Adrenal gland (tissue), 12 donors: ENCODE measurements around the gene PHF2. TPM values are rescaled to one million over a fixed set of nuclear protein-coding genes. Genes with fewer than 3 reads are reported as not detected.

Source experiments
- DNase-seq, 7 donors: peaks; one replicate each; pipeline ENCODE4 v3.0.0-alpha.2; 2019 to 2020
- H3K27ac ChIP-seq, 5 donors: fragments of 200-600 bp; sonication (generic) in 4 of 5; 1 replicate in 3 of 5; 2 replicates in 2 of 5; pipeline versions ENCODE4 v1.5.1 to v1.8.0; 2016 to 2020; ENCODE audit warnings: mild to moderate bottlenecking in 1 of 5
- H3K27me3 ChIP-seq: fragments of 200-600 bp; 2 replicates; pipeline ENCODE4 v1.8.0; 2021
- H3K36me3 ChIP-seq, 2 donors: fragments of 200-600 bp; replicated peaks in 1 of 2; 1 replicate in 1 of 2; 2 replicates in 1 of 2; pipeline versions ENCODE4 v1.5.1 to v1.8.0; 2018 to 2022
- H3K4me1 ChIP-seq, 2 donors: fragments of 200-600 bp; replicated peaks in 1 of 2; 1 replicate in 1 of 2; 2 replicates in 1 of 2; pipeline versions ENCODE4 v1.5.1 to v1.8.0; 2018 to 2021
- H3K4me3 ChIP-seq, 4 donors: fragments of 200-600 bp; sonication (generic) in 3 of 4; one replicate each; pipeline ENCODE4 v1.5.1; 2016 to 2018
- H3K9me3 ChIP-seq, 3 donors: fragments of 200-600 bp; sonication (generic) in 1 of 3; replicated peaks in 1 of 3; 1 replicate in 2 of 3; 2 replicates in 1 of 3; pipeline versions ENCODE4 v1.5.1 to v1.8.0; 2016 to 2021
- POLR2A ChIP-seq, 2 donors: fragments of 450-650 bp; IDR thresholded peaks; one replicate each; pipeline ENCODE4 v1.6.1; 2017; ENCODE audit warnings: antibody characterized with exemption in 2 of 2, mild to moderate bottlenecking in 2 of 2, moderate library complexity in 1 of 2
- WGBS, 4 donors: extraction: QIAGEN DNeasy Blood & Tissue Kit in 2 of 4; methylation state at CpG; one replicate each; pipeline versions ENCODE4 v1.1.5 to v1.1.7; 2013 to 2017; 5-methylcytosine and 5-hydroxymethylcytosine counted together
- intact Hi-C, 2 donors: fragments of 100-400 bp; cut with DNase I; formaldehyde crosslinking; loops; one replicate each; pipeline versions ENCODE4 v1.14.1 to v1.15.0; 2022 to 2023
- polyA plus RNA-seq, 3 donors: library from polyadenylated mRNA; stranded (reverse); fragments of 200-250 nt in 2 of 3; fragments of 350-450 nt in 1 of 3; fragmentation: Illumina TruSeq in 1 of 3; extraction: RNeasy Lipid Tissue Mini Kit (QIAGEN cat#74804) in 1 of 3; gene quantifications; one replicate each; pipeline ENCODE4 v1.2.3, GENCODE V29; 2013 to 2014
- total RNA-seq, 9 donors: library from RNA; depleted of rRNA in 4 of 9; stranded (reverse); fragments of >200 nt in 4 of 9; fragments of 120-200 nt in 1 of 9; fragmentation: NEBNext Ultra II Directional in 1 of 9; extraction: Animal tissue kit (Norgen Biotek cat#: 25700) in 1 of 9; gene quantifications; one replicate each; pipeline versions ENCODE4 v1.1.0 to v1.2.4, GENCODE V29; 2013 to 2023
- TF ChIP-seq, protein P1 (sequence below), 6 experiments: fragments of 450-650 bp in 4 of 6; fragments of 200-600 bp in 2 of 6; sonication (generic) in 1 of 6; IDR thresholded peaks; 1 replicate in 5 of 6; 2 replicates in 1 of 6; pipeline versions ENCODE4 v1.5.1 to v1.8.0; 2016 to 2021; ENCODE audit warnings: antibody characterized with exemption in 6 of 6, mild to moderate bottlenecking in 2 of 6, moderate library complexity in 1 of 6
- donor health status: healthy with polysubstance abuse.
- donor health status: Bipolar disorder and iron deficiency.
- donor health status: DM: yes; HTN: yes; CAD: no.
- donor health status: DM: no; HTN: no; CAD: no.
- donor health status: DM: no; HTN: no; CAD: no.
- donor health status: DM: yes; HTN: yes; CAD: no.

The PHF2 gene
- total and polyA plus RNA-seq, 12 donors: 11.0 to 37.6 (median 22.0) TPM

DNA sequence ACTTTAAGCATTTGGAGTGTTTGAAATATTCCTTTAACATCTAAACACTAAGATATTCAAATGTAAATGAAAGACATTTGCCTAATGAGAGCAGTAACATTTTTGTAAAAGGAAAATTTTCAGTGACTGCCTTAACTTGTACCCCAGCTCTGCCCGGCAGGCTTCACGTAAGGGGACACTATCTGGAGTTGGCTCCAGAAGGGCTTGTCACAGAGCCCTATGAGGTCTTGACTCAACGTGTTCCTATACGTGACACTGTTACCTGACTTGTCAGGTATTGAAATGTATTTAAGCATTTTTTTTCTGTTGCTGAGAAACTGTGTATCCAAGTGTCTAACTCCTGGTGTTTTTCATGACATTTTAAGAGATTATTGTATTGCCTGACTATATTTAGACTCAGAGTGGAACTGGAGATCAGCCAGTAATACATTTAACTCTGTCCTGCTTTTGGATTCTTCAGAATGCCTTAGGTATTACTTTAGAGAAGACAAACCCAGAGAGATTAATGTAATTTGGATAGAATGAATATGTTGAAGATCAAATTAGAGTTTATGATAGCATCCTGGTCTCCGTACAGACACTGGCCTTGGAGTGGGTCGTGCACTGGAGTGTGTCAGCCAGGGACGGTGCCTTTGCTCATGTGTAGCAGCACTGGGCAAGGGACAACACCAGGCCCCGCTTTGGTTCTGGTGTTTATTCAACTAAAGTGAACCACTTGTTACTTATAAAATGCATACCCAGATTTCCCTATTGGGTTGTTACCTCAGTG is 34.6 kb upstream of the PHF2 start:
- no peaks in the 10 kb centered on the region for H3K27me3 ChIP-seq
- TF ChIP-seq POLR2A (IDR thresholded peaks at IDR 0.05): no peak
- TF ChIP-seq, protein P1, sequence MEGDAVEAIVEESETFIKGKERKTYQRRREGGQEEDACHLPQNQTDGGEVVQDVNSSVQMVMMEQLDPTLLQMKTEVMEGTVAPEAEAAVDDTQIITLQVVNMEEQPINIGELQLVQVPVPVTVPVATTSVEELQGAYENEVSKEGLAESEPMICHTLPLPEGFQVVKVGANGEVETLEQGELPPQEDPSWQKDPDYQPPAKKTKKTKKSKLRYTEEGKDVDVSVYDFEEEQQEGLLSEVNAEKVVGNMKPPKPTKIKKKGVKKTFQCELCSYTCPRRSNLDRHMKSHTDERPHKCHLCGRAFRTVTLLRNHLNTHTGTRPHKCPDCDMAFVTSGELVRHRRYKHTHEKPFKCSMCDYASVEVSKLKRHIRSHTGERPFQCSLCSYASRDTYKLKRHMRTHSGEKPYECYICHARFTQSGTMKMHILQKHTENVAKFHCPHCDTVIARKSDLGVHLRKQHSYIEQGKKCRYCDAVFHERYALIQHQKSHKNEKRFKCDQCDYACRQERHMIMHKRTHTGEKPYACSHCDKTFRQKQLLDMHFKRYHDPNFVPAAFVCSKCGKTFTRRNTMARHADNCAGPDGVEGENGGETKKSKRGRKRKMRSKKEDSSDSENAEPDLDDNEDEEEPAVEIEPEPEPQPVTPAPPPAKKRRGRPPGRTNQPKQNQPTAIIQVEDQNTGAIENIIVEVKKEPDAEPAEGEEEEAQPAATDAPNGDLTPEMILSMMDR (IDR thresholded peaks at IDR 0.05): no peak
- H3K36me3 ChIP-seq: peaks cover 0 to 29% of the 10 kb centered on the region in 2 donors
- no peak overlapping the region for H3K27ac ChIP-seq
- H3K9me3 ChIP-seq: no peaks in the 10 kb centered on the region
- peak in 6 of 7 donors; percentile 34 to 70 (median 55) for DNase-seq
- no peak overlapping the region for H3K4me3 ChIP-seq
- 39 to 63% (median 55%) methylated on average over 8 of the region's 8 CpGs for WGBS, 4 donors
- intact Hi-C loops: no loop called here
- H3K4me1 ChIP-seq: peaks cover 0 to 11% of the 10 kb centered on the region in 2 donors

- DNase-seq: no peak
- Histone ChIP-seq H3K36me3 (peaks cover 0 to 36% of the 10 kb centered on the region in 2 donors), H3K27me3 (no peaks in the 10 kb centered on the region), H3K4me1 (peaks cover 4 to 11% of the 10 kb centered on the region in 2 donors), H3K27ac (no peak overlapping the region), H3K9me3 (no peaks in the 10 kb centered on the region), H3K4me3 (no peak overlapping the region)
- 91 to 98% (median 95%) methylated on average over 7 to 9 of the region's 9 CpGs for WGBS, 4 donors
- TF ChIP-seq, protein P1 (IDR thresholded peaks at IDR 0.05): no peak
- TF ChIP-seq POLR2A (IDR thresholded peaks at IDR 0.05): no peak
- intact Hi-C loops: no loop called here
Observed at GRCh38 chr9:93543117-93543516, 33.3 kb upstream of the PHF2 start.

DNA sequence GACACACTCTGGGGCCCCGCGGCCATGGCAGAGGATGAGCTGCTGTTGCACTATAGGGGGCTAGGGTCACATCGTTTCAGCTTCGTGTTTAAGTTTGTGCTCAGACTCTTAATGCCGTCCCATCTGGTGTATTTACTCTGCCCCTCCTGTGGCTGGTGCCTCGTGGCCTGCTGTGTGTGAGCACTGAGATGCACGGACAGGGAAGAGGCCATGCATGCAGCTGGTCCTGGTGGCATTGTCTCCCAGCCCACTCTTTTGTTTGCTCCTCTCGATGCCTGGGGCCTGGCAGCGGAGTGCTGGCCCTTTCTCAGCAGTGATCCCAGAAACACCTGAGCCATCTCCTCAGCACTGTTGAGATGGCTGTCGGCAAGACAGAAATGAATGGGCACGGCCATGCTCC is 30.0 kb upstream of the PHF2 start:
- no peak for DNase-seq
- H3K4me1 ChIP-seq: peaks cover 7 to 20% of the 10 kb centered on the region in 2 donors
- WGBS, 4 donors: 95 to 97% (median 96%) methylated on average over 11 of the region's 11 CpGs
- H3K4me3 ChIP-seq: no peak overlapping the region
- peaks cover 0 to 33% of the 10 kb centered on the region in 2 donors for H3K36me3 ChIP-seq
- H3K27ac ChIP-seq: no peak overlapping the region
- H3K9me3 ChIP-seq: no peaks in the 10 kb centered on the region
- H3K27me3 ChIP-seq: no peaks in the 10 kb centered on the region
- TF ChIP-seq POLR2A (IDR thresholded peaks at IDR 0.05): no peak
- TF ChIP-seq, protein P1 (IDR thresholded peaks at IDR 0.05): no peak
- intact Hi-C loops: no loop called here

DNA sequence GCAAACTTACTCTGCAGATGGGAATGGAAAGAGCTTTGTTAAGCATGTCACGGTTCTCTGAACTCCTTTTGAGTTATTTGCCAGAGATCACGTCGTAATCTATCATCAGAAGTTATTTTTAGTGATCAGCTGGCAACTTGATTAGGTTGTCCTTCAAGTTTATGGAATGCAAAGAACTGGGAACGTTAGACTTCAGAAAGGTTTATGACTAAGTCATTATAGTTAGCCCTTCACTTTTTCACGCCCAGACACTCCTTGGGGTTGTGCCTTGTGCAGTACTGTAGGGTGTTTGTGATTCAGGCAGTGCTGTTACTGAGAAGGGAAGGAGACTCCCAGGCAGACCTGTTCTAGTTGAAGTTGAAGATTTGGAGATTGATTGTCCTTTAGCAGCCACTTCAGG is 26.8 kb upstream of the PHF2 start:
- intact Hi-C loops: loop anchor here in 1 of 2 donors (10.0 kb wide), 1 partner anchor 95 kb away; the partner anchor contains the start of genes FAM120A and FAM120AOS
- no peak overlapping the region for H3K27ac ChIP-seq
- H3K36me3 ChIP-seq: peaks cover 0 to 22% of the 10 kb centered on the region in 2 donors
- H3K4me1 ChIP-seq: peaks cover 7 to 14% of the 10 kb centered on the region in 2 donors
- peak in 2 of 7 donors; percentile 34 to 38 for DNase-seq
- H3K27me3 ChIP-seq: no peaks in the 10 kb centered on the region
- H3K4me3 ChIP-seq: no peak overlapping the region
- TF ChIP-seq, protein P1 (IDR thresholded peaks at IDR 0.05): no peak
- TF ChIP-seq POLR2A (IDR thresholded peaks at IDR 0.05): no peak
- WGBS, 4 donors: 29 to 45% (median 36%) methylated on average over 5 of the region's 5 CpGs
- no peaks in the 10 kb centered on the region for H3K9me3 ChIP-seq
